Measurements from ENCODE around the gene ZNF200. TPM values are rescaled to one million over a fixed set of nuclear protein-coding genes. Genes with fewer than 3 reads are reported as not detected.
"Not testable (repeated sequence)": the region's sequence is repeated elsewhere in the genome, so short reads cannot be mapped to it uniquely, and the experiment has no call there.

The ZNF200 gene
- total RNA-seq, 4 donors from 2014 or later = 8.6 to 13.0 (median 10.0) TPM

GRCh38 chr16:3215601-3216262, 19.2 kb downstream of the ZNF200 start:
- peaks cover 0 to 4% (median 0%) of the 10 kb centered on the region in 4 donors for H3K4me1 ChIP-seq
- peaks cover 0 to 3% (median 0%) of the 10 kb centered on the region in 4 donors for H3K9me3 ChIP-seq
- no peak for TF ChIP-seq POLR2A (IDR thresholded peaks at IDR 0.05)
- no peaks in the 10 kb centered on the region for H3K36me3 ChIP-seq
- no peak overlapping the region for H3K4me3 ChIP-seq
- peak in 1 of 3 donors; percentile 28 for DNase-seq
- H3K27ac ChIP-seq = peak overlapping the region in 3 of 4 donors; percentile 22 to 65 (median 34)
- H3K27me3 ChIP-seq = no peaks in the 10 kb centered on the region

DNA sequence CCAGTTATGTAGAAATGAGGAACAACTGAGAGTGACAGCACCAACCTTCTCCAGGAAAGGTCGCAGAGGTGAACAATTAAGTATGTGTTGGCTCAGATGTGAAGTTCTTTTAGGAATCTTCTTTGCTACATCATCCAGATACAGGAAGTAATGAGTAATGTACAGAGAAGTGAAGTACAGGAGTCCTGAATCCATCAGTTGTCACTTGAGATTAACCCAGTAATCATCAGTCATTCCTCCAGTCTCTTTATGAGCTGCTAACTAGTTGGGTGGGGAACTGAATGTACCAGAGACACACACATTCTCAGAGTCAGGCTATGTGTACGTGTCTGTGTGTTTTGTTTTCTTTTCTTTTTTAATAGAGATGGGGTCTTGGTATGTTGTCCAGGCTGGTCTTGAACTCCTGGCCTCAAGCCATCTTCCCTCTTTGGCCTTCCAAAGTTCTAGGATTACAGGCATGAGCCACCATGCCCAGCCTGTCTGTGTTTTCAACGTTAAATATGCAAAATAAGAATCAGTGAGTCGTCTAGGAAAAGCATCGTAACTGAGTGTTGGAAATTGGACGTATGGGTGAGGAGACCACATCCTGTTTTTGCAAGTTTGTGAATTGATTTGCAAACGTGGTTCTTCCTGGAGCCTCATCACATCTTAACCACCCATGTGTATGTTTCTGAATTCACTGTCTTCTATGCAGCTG, 19.9 kb downstream of the ZNF200 start:
- peak in 2 of 3 donors; percentile 21 to 50 for DNase-seq

GRCh38 chr16:3212567-3212966, 22.4 kb downstream of the ZNF200 start:
- Histone ChIP-seq H3K9me3 (no peaks in the 10 kb centered on the region), H3K4me1 (peaks cover 0 to 4% (median 0%) of the 10 kb centered on the region in 4 donors), H3K36me3 (no peaks in the 10 kb centered on the region), H3K4me3 (no peak overlapping the region), H3K27me3 (no peaks in the 10 kb centered on the region), H3K27ac (no peak overlapping the region)
- DNase-seq = no peak
- TF ChIP-seq, protein P1, sequence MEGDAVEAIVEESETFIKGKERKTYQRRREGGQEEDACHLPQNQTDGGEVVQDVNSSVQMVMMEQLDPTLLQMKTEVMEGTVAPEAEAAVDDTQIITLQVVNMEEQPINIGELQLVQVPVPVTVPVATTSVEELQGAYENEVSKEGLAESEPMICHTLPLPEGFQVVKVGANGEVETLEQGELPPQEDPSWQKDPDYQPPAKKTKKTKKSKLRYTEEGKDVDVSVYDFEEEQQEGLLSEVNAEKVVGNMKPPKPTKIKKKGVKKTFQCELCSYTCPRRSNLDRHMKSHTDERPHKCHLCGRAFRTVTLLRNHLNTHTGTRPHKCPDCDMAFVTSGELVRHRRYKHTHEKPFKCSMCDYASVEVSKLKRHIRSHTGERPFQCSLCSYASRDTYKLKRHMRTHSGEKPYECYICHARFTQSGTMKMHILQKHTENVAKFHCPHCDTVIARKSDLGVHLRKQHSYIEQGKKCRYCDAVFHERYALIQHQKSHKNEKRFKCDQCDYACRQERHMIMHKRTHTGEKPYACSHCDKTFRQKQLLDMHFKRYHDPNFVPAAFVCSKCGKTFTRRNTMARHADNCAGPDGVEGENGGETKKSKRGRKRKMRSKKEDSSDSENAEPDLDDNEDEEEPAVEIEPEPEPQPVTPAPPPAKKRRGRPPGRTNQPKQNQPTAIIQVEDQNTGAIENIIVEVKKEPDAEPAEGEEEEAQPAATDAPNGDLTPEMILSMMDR (IDR thresholded peaks at IDR 0.05) = no peak
- no peak for TF ChIP-seq POLR2A (IDR thresholded peaks at IDR 0.05)

More for the DNA sequence above, 19.9 kb downstream of the ZNF200 start:
- H3K4me1 ChIP-seq = peaks cover 0 to 4% (median 0%) of the 10 kb centered on the region in 4 donors
- no peaks in the 10 kb centered on the region for H3K36me3 ChIP-seq
- H3K9me3 ChIP-seq = no peaks in the 10 kb centered on the region
- no peaks in the 10 kb centered on the region for H3K27me3 ChIP-seq
- H3K27ac ChIP-seq = peak overlapping the region in 3 of 4 donors; percentile 22 to 65 (median 40)
- no peak for TF ChIP-seq POLR2A (IDR thresholded peaks at IDR 0.05)
- TF ChIP-seq, protein P1 (IDR thresholded peaks at IDR 0.05) = no peak
- H3K4me3 ChIP-seq = no peak overlapping the region

DNA sequence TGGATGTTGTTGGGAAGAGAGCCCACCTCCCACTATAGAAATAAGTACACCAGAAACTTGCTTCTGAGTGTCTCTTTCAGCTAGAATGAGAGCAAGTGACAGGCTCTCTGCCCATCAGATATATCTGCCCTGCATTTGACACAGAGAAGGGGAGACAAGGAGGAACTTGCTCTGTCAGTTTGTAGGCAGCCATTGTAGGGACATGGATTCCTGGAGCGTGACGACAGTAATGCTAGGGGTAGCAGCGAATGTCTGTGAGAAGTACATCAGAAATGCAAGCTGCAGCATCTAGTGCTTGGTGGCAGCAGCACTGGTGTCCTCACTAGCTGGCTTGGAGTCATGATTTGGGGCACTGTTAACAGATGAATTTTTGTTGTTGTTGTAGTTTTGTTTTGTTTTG, 23.0 kb downstream of the ZNF200 start:
- Histone ChIP-seq H3K27me3 (no peaks in the 10 kb centered on the region), H3K4me1 (peaks cover 0 to 4% (median 0%) of the 10 kb centered on the region in 4 donors), H3K36me3 (no peaks in the 10 kb centered on the region), H3K27ac (no peak overlapping the region), H3K4me3 (no peak overlapping the region), H3K9me3 (no peaks in the 10 kb centered on the region)
- TF ChIP-seq, protein P1 (IDR thresholded peaks at IDR 0.05) = no peak
- TF ChIP-seq POLR2A (IDR thresholded peaks at IDR 0.05) = no peak
- DNase-seq = peak in 1 of 3 donors; percentile 9

DNA sequence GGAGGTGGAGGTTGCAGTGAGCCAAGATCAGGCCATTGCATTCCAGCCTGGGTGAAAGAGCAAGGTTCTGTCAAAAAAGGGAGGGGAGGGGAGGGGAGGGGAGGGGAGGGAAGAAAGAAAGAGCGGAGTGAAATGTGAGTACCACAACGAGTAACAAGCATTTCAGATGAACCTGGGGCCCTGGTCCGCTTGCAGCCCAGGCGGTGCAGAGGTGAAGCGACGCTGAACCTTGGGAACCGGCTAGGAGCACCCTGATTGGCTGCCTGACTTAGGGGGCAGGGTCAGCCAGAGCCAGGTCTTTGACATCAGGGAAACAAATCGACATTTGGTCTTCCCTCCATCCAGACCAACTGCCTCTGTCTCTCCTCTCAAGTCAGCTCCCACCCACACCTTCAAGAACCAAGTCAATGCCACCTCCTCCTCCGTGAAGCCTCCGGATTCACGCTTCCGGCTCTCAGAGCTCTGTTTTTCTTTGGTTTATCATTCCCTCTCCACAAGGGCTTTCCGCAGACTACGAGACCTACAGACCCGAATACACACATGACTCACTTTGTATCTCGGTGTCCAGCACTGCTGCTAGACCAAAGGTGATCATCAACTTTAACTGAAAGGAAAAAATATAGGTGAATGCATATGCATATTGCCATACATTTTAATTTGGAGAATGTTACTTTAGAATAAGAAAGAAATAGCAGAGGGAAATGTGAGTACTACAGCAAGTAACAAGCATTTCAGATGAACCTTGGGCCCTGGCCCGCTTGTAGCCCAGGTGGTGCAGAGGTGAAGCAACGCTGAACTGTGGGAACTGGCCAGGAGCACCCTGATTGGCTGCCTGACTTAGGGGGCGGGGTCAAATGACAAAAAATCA, 27.6 kb downstream of the ZNF200 start:
- Histone ChIP-seq H3K27ac (no peak overlapping the region), H3K36me3 (no peaks in the 10 kb centered on the region), H3K27me3 (no peaks in the 10 kb centered on the region), H3K4me3 (no peak overlapping the region), H3K4me1 (no peaks in the 10 kb centered on the region), H3K9me3 (peaks cover 0 to 7% (median 0%) of the 10 kb centered on the region in 4 donors)
- DNase-seq = peak in 1 of 3 donors; percentile 14
- TF ChIP-seq, protein P1 (IDR thresholded peaks at IDR 0.05) = no peak
- no peak for TF ChIP-seq POLR2A (IDR thresholded peaks at IDR 0.05)

GRCh38 chr16:3205939-3206338, 29.0 kb downstream of the ZNF200 start:
- H3K4me1 ChIP-seq, H3K4me3 ChIP-seq, H3K27ac ChIP-seq, H3K36me3 ChIP-seq, DNase-seq, H3K27me3 ChIP-seq, H3K9me3 ChIP-seq: not testable (repeated sequence)
